Gastroesophageal sphincter (tissue), 3 donors: ENCODE data around the gene FRMD4B.

ENCODE experiments used
- POLR2AphosphoS5 ChIP-seq: sonication (generic); formaldehyde crosslinking; IDR thresholded peaks from one replicate; pipeline ENCODE4 v1.6.1; 2017; ENCODE audit warnings: antibody characterized with exemption
- TF ChIP-seq, protein P1 (sequence below), 4 experiments: fragments of 200-600 bp in 2 of 4; fragments of 450-650 bp in 2 of 4; sonication (generic) in 1 of 4; IDR thresholded peaks; one replicate each; pipeline ENCODE4 v1.5.1; 2017 to 2019; ENCODE audit warnings: antibody characterized with exemption in 4 of 4, mild to moderate bottlenecking in 2 of 4, moderate library complexity in 2 of 4

DNA sequence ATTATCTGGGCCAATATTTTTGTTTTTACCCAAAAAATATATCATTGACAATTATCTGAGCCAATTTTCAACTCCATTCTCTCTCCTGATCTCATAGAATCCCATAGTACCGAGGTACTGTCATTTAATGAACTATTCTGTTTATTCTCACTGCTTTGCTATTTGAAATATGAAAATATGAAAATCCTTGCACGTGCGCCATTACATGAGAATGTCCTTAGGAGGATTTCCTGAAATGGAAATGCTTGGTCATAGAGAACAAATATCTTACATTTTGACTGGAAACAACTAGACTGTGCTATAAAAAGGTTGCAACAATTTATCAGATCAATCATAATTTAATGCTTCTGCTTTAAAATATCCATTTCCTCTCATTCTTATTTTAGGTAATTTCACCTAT lies 18.3 kb downstream of the FRMD4B start:
- TF ChIP-seq POLR2AphosphoS5 = no peak
- TF ChIP-seq, protein P1, sequence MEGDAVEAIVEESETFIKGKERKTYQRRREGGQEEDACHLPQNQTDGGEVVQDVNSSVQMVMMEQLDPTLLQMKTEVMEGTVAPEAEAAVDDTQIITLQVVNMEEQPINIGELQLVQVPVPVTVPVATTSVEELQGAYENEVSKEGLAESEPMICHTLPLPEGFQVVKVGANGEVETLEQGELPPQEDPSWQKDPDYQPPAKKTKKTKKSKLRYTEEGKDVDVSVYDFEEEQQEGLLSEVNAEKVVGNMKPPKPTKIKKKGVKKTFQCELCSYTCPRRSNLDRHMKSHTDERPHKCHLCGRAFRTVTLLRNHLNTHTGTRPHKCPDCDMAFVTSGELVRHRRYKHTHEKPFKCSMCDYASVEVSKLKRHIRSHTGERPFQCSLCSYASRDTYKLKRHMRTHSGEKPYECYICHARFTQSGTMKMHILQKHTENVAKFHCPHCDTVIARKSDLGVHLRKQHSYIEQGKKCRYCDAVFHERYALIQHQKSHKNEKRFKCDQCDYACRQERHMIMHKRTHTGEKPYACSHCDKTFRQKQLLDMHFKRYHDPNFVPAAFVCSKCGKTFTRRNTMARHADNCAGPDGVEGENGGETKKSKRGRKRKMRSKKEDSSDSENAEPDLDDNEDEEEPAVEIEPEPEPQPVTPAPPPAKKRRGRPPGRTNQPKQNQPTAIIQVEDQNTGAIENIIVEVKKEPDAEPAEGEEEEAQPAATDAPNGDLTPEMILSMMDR (IDR thresholded peaks at IDR 0.05) = no peak
